GM06990 (cell line): Measurements from ENCODE around the gene RASA3.

Experiments
- DNase-seq: peaks from one replicate; pipeline ENCODE4 v3.0.0-alpha.2; 2011; ENCODE audit not compliant: insufficient read length; ENCODE audit errors: extremely low read depth
- H3K27me3 ChIP-seq: replicated peaks from 2 replicates; pipeline ENCODE4 v1.6.0; 2011; ENCODE audit warnings: low read length; ENCODE audit not compliant: control insufficient read depth, insufficient read depth
- H3K36me3 ChIP-seq: 2 replicates; pipeline ENCODE4 v1.5.1; 2011; ENCODE audit warnings: low read length; ENCODE audit not compliant: control insufficient read depth, insufficient read depth
- H3K4me3 ChIP-seq: replicated peaks from 2 replicates; pipeline ENCODE4 v1.5.1; 2011; ENCODE audit warnings: low read depth, mild to moderate bottlenecking, control low read depth, low read length
- TF ChIP-seq, protein P1 (sequence below): IDR thresholded peaks from 2 replicates; pipeline ENCODE4 v1.5.1; 2011; ENCODE audit warnings: low read length, control low read depth, mild to moderate bottlenecking, inconsistent platforms; ENCODE audit not compliant: insufficient read depth, poor library complexity, severe bottlenecking

Gene RASA3

DNA sequence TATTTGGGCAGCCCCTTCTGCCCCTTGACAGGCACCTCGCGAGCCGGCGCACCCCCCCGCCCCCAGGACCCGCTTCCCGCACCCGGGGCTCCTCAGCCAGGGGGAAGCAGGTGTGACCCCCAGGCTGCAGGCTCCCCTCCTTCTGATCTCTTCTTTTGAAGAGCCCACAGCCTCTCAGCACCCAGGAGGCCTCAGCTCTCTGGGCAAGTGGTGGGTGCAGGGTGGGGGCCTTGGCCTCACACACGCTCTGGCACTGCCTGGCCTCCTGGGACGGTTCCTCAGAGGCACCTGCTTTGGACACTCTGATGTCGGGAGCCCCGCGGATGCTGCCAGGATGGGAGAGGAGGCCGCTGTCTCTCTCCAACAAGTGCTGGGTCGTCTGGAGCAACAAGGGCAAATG lies 157.0 kb downstream of the RASA3 start:
- Histone ChIP-seq H3K4me3 (no peak overlapping the region), H3K36me3 (peaks cover 22% of the 10 kb centered on the region), H3K27me3 (no peaks in the 10 kb centered on the region)
- DNase-seq = no peak
- TF ChIP-seq, protein P1, sequence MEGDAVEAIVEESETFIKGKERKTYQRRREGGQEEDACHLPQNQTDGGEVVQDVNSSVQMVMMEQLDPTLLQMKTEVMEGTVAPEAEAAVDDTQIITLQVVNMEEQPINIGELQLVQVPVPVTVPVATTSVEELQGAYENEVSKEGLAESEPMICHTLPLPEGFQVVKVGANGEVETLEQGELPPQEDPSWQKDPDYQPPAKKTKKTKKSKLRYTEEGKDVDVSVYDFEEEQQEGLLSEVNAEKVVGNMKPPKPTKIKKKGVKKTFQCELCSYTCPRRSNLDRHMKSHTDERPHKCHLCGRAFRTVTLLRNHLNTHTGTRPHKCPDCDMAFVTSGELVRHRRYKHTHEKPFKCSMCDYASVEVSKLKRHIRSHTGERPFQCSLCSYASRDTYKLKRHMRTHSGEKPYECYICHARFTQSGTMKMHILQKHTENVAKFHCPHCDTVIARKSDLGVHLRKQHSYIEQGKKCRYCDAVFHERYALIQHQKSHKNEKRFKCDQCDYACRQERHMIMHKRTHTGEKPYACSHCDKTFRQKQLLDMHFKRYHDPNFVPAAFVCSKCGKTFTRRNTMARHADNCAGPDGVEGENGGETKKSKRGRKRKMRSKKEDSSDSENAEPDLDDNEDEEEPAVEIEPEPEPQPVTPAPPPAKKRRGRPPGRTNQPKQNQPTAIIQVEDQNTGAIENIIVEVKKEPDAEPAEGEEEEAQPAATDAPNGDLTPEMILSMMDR = no peak

GRCh38 chr13:113974304-113975281 lies 157.8 kb downstream of the RASA3 start:
- H3K27me3 ChIP-seq = no peaks in the 10 kb centered on the region
- no peak overlapping the region for H3K4me3 ChIP-seq
- DNase-seq = no peak
- TF ChIP-seq, protein P1 = no peak
- peaks cover 16% of the 10 kb centered on the region for H3K36me3 ChIP-seq

DNA sequence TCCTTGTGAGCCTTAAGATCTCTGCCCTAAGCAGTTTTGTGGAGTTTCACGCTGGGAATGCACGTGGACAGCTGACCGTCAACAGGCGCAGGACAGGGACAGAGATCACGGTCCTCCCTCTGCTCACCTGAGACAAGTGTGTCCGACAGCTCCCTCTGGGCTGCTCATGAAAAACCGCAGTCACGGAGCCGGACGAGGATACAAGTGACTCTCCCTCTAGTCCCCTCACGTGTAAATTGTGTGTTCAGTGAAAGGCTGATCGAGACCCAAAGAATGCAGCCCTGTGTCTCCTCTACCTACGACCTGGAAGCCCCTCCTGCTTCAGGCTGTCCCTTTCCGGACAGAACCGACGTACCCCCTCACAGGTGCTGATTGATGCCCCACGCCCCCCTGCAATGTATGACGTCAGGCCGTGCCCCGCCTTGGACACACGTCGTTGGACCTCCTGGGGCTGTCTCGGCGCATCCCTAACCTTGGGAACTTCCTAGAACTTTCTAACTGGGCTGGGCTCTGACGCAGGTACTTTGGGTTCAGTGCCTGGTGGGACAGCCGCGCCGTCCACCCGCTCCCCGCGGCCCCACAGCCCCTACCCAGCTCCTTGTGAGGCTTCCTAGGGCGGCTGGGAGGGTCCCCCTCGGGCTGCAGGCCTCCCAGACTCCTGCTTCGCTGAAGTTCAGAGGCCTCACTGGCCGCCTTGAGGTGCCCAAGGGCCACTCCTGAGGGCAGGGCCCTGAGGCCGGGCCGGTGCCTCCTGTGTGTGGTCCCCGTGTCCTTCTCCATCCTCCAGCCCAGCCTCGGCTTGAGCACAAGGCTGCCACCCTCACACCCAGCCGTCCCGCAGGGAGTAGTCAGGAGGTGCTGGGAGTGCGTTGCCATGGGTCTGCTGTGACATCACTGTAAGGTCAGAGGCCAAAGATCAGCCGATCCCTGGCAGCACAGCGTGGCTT lies 158.9 kb downstream of the RASA3 start, which contains the start of gene C13orf46:
Gene C13orf46 (minus strand): TSS at position 859 of the 947 bp plus-strand sequence. CDS start 79 bp downstream, at position 780.
- no peak for DNase-seq
- Histone ChIP-seq H3K4me3 (no peak within 1 kb of the TSS), H3K36me3 (peaks cover 10% of the 10 kb centered on the region), H3K27me3 (no peaks in the 10 kb centered on the region)
- TF ChIP-seq, protein P1 = no peak

GRCh38 chr13:113972451-113973217 lies 159.8 kb downstream of the RASA3 start:
- H3K4me3 ChIP-seq = no peak overlapping the region
- no peaks in the 10 kb centered on the region for H3K27me3 ChIP-seq
- peaks cover 9% of the 10 kb centered on the region for H3K36me3 ChIP-seq
- DNase-seq = no peak
- TF ChIP-seq, protein P1 = no peak
